Body of pancreas (tissue), 4 donors: ENCODE results near the gene VSX1. TPM values are rescaled to one million over a fixed set of nuclear protein-coding genes. Genes with fewer than 3 reads are reported as not detected.

ENCODE experiments used
- ATAC-seq: fragments of 150-250 bp; one replicate; pipeline ENCODE4 v1.9.1; 2016
- DNase-seq, 4 donors: peaks; one replicate each; pipeline ENCODE4 v3.0.0-alpha.2; 2019
- H3K27ac ChIP-seq, 4 donors: fragments of 200-600 bp; sonication (generic); 1 replicate in 3 of 4; 2 replicates in 1 of 4; pipeline versions ENCODE4 v1.5.1 to v1.6.1; 2016 to 2019; ENCODE audit warnings: mild to moderate bottlenecking in 1 of 4, mixed read lengths in 1 of 4, moderate library complexity in 1 of 4
- H3K27me3 ChIP-seq, 2 donors: fragments of 200-600 bp; sonication (generic); one replicate each; pipeline ENCODE4 v1.6.0; 2016; ENCODE audit warnings: mild to moderate bottlenecking in 1 of 2
- H3K36me3 ChIP-seq, 2 donors: fragments of 200-600 bp; sonication (generic); replicated peaks in 1 of 2; 2 replicates each; pipeline ENCODE4 v1.5.1; 2016; ENCODE audit warnings: low read depth in 2 of 2; ENCODE audit not compliant: insufficient read depth in 1 of 2
- H3K4me1 ChIP-seq: fragments of 200-600 bp; sonication (generic); one replicate; pipeline ENCODE4 v1.6.0; 2016
- H3K4me3 ChIP-seq, 2 donors: fragments of 200-600 bp; sonication (generic); 1 replicate in 1 of 2; 2 replicates in 1 of 2; pipeline ENCODE4 v1.5.1; 2016 to 2019
- H3K9me3 ChIP-seq, 3 donors: fragments of 200-600 bp; sonication (generic); 1 replicate in 2 of 3; 2 replicates in 1 of 3; pipeline ENCODE4 v1.5.1; 2016
- CTCF ChIP-seq, 7 experiments: fragments of 450-650 bp in 4 of 7; fragments of 200-600 bp in 3 of 7; sonication (generic) in 3 of 7; IDR thresholded peaks; one replicate each; pipeline ENCODE4 v1.5.1; 2016 to 2019; ENCODE audit warnings: antibody characterized with exemption in 7 of 7
- POLR2A ChIP-seq, 3 donors: fragments of 450-650 bp; IDR thresholded peaks; one replicate each; pipeline ENCODE4 v1.6.1; 2016; ENCODE audit warnings: antibody characterized with exemption in 3 of 3, mild to moderate bottlenecking in 2 of 3
- whole genome bisulfite sequencing, 2 donors: methylation state at CpG; one replicate each; pipeline ENCODE4 v1.1.5; 2017; 5-methylcytosine and 5-hydroxymethylcytosine counted together
- intact Hi-C: fragments of 100-400 bp; cut with DNase I; formaldehyde crosslinking; loops from one replicate; pipeline ENCODE4 v1.15.1; 2023
- total RNA-seq, 2 donors: library from RNA; depleted of rRNA; stranded (reverse); fragments of >200 nt; gene quantifications; one replicate each; pipeline ENCODE4 v1.1.0, GENCODE V29; 2016

Gene VSX1
- total RNA-seq, 2 donors from 2014 or later: 0.66 TPM; not detected in 1

GRCh38 chr20:25120457-25120856 is 38.5 kb upstream of the VSX1 start:
- Histone ChIP-seq H3K9me3 (no peaks in the 10 kb centered on the region), H3K36me3 (no peaks in the 10 kb centered on the region), H3K27me3 (no peaks in the 10 kb centered on the region), H3K4me3 (no peak overlapping the region), H3K27ac (no peak overlapping the region), H3K4me1 (peaks cover 12% of the 10 kb centered on the region)
- DNase-seq (no peak), ATAC-seq (no peak)
- TF ChIP-seq POLR2A (IDR thresholded peaks at IDR 0.05) (no peak), CTCF (IDR thresholded peaks at IDR 0.05) (no peak)
- 86 to 89% methylated on average over 3 of the region's 3 CpGs for WGBS, 2 donors
- intact Hi-C loops: no loop called here

DNA sequence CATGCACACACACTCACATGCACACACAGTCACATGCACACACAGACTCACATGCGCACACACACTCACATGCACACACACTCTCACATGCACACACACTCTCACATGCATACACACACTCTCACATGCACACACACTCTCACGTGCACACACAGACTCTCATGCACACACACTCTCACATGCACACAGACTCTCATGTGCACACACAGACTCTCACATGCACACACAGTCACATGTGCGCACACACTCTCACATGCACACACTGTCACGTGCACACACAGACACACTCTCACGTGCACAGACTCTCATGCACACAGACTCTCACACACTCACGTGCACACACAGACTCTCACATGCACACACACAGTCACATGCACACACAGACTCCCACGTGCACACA is 36.6 kb upstream of the VSX1 start:
- H3K4me3 ChIP-seq: no peak overlapping the region
- H3K9me3 ChIP-seq: no peaks in the 10 kb centered on the region
- H3K4me1 ChIP-seq: peaks cover 25% of the 10 kb centered on the region
- TF ChIP-seq POLR2A (IDR thresholded peaks at IDR 0.05) (no peak), CTCF (IDR thresholded peaks at IDR 0.05) (no peak)
- WGBS, 2 donors: 86 to 88% methylated on average over 7 of the region's 7 CpGs
- no peaks in the 10 kb centered on the region for H3K36me3 ChIP-seq
- H3K27me3 ChIP-seq: no peaks in the 10 kb centered on the region
- ATAC-seq (no peak), DNase-seq (no peak)
- intact Hi-C loops: no loop called here
- H3K27ac ChIP-seq: no peak overlapping the region

DNA sequence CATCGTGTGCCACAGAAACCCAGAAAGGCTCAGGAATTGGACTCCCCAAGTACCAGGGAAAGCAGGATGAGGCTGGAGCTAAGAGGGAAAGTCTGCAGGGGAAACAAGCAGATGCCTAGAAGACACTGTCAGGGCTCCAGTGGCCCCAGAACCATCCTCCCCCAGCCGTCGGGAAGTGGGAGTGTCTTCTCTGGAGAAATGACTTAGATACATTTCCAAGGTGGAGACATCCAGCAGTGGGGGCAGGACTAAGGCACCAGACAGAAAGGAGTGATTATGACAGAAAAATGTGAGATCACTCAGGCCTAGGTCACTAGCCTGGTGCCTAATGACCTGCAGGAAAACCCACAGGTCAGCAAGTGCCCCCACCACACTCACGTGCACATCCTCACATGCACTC is 36.0 kb upstream of the VSX1 start:
- no peaks in the 10 kb centered on the region for H3K27me3 ChIP-seq
- H3K36me3 ChIP-seq: no peaks in the 10 kb centered on the region
- no peak overlapping the region for H3K27ac ChIP-seq
- DNase-seq (no peak), ATAC-seq (no peak)
- no peak overlapping the region for H3K4me3 ChIP-seq
- TF ChIP-seq CTCF (IDR thresholded peaks at IDR 0.05) (no peak), POLR2A (IDR thresholded peaks at IDR 0.05) (no peak)
- intact Hi-C loops: no loop called here
- 71 to 77% methylated on average over 4 of the region's 4 CpGs for WGBS, 2 donors
- no peaks in the 10 kb centered on the region for H3K9me3 ChIP-seq
- peaks cover 25% of the 10 kb centered on the region for H3K4me1 ChIP-seq

DNA sequence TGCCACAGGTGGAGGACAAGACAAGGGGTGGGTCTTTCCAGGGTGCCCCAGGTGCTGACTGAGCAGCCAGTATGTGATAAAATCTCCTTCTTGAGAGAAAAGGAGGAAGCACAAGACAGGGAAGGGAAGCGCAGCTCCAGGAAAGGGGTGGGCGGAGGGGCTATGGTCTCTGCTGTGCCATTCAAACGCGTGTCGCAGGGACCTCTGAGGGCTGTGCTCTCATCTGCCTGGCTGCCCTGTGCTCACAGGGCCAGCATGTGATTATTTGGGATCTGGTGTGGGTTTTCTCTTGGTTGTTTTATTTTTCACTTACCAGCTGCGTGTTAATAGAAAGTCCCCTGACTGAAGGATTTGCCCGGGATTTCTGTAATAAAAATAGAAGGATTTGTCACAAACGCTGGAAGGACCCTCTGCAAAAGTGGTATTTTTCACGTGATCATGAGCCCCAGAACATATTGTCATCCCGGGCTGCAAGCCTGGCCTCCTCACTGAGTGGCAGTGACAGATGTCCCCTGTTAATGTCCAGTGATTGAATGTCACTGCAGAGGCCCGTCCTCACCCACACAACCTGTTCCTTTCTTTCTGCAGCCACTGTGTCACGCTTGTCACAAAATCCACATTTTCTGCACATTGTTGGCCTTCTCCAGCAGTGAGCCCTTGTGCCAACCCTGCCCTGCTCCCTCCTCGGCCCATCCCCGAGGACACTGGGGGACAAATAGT is 35.0 kb upstream of the VSX1 start:
- no peak for ATAC-seq
- Histone ChIP-seq H3K27me3 (no peaks in the 10 kb centered on the region), H3K27ac (no peak overlapping the region), H3K36me3 (no peaks in the 10 kb centered on the region), H3K4me1 (peaks cover 25% of the 10 kb centered on the region), H3K9me3 (no peaks in the 10 kb centered on the region), H3K4me3 (no peak overlapping the region)
- DNase-seq: no peak
- TF ChIP-seq CTCF (IDR thresholded peaks at IDR 0.05) (no peak), POLR2A (IDR thresholded peaks at IDR 0.05) (no peak)
- 83% methylated on average over 14 of the region's 14 CpGs for whole genome bisulfite sequencing, 2 donors
- intact Hi-C loops: no loop called here

GRCh38 chr20:25103526-25103925 is 21.6 kb upstream of the VSX1 start:
- Histone ChIP-seq H3K27me3 (no peaks in the 10 kb centered on the region), H3K4me1 (no peaks in the 10 kb centered on the region), H3K36me3 (no peaks in the 10 kb centered on the region), H3K4me3 (no peak overlapping the region), H3K9me3 (no peaks in the 10 kb centered on the region), H3K27ac (no peak overlapping the region)
- intact Hi-C loops: no loop called here
- ATAC-seq (no peak), DNase-seq (no peak)
- TF ChIP-seq POLR2A (IDR thresholded peaks at IDR 0.05) (no peak), CTCF (IDR thresholded peaks at IDR 0.05) (no peak)
- WGBS, 2 donors: 92 to 94% methylated on average over 3 of the region's 3 CpGs
